ENCODE measurements around the gene MAJIN.

The MAJIN gene

GRCh38 chr11:64935359-64936081 lies 36.4 kb downstream of the MAJIN start, which contains the start of gene GPHA2:
Gene GPHA2 (minus strand): TSS chr11:64935893. CDS start chr11:64935460, 433 bp downstream.
- Histone ChIP-seq H3K79me1 (ENCODE audit: low read length) (no peaks in the 10 kb centered on the region), H3K14ac (ENCODE audit: low read length) (no peak within 1 kb of the TSS), H3K18ac (ENCODE audit: low read length) (no peak within 1 kb of the TSS), H3K23ac (ENCODE audit: low read length) (no peak within 1 kb of the TSS), H3K79me2 (ENCODE audit: control insufficient read depth, insufficient read depth, low read length, poor library complexity) (no peaks in the 10 kb centered on the region), H2AK5ac (ENCODE audit: low read length) (no peak within 1 kb of the TSS), H2BK120ac (ENCODE audit: insufficient read depth, low read length, poor library complexity) (no peak within 1 kb of the TSS), H2BK5ac (ENCODE audit: low read depth, low read length, poor library complexity) (no peak within 1 kb of the TSS), H2AFZ (ENCODE audit: insufficient read depth, low read length, poor library complexity) (no peak within 1 kb of the TSS), H3K36me3 (ENCODE audit: control insufficient read depth in 1 of 2, insufficient read depth in 2 of 2, low read length in 2 of 2) (peaks cover 14 to 22% of the 10 kb centered on the region in 2 experiments), H4K91ac (ENCODE audit: low read depth, low read length) (no peak within 1 kb of the TSS), H3K27ac (ENCODE audit: low read depth, low read length) (no peak within 1 kb of the TSS), H3K4me3 (ENCODE audit: low read depth, low read length) (no peak within 1 kb of the TSS), H4K12ac (ENCODE audit: low read depth, low read length) (no peak within 1 kb of the TSS), H3K4me1 (ENCODE audit: control insufficient read depth in 1 of 2, insufficient read depth in 2 of 2, low read length in 2 of 2) (peaks cover 0 to 7% of the 10 kb centered on the region in 2 experiments), H3K4ac (ENCODE audit: low read depth, low read length) (no peak within 1 kb of the TSS), H3K9ac (ENCODE audit: low read length) (peak within 1 kb of the TSS; percentile 22), H3K4me2 (ENCODE audit: low read length) (no peak within 1 kb of the TSS), H2BK12ac (ENCODE audit: low read length) (no peak within 1 kb of the TSS), H3K9me3 (ENCODE audit: insufficient read depth, low read depth, low read length) (peaks cover 2% of the 10 kb centered on the region), H4K8ac (ENCODE audit: low read depth, low read length) (no peak within 1 kb of the TSS), H3K27me3 (ENCODE audit: insufficient read depth, low read length) (no peaks in the 10 kb centered on the region)
- no CpG with 5 or more reads among the region's 14 CpGs for WGBS (ENCODE audit: extremely low coverage, insufficient coverage, insufficient read length)
- peak in 1 of 2 donors; percentile 30 for DNase-seq

DNA sequence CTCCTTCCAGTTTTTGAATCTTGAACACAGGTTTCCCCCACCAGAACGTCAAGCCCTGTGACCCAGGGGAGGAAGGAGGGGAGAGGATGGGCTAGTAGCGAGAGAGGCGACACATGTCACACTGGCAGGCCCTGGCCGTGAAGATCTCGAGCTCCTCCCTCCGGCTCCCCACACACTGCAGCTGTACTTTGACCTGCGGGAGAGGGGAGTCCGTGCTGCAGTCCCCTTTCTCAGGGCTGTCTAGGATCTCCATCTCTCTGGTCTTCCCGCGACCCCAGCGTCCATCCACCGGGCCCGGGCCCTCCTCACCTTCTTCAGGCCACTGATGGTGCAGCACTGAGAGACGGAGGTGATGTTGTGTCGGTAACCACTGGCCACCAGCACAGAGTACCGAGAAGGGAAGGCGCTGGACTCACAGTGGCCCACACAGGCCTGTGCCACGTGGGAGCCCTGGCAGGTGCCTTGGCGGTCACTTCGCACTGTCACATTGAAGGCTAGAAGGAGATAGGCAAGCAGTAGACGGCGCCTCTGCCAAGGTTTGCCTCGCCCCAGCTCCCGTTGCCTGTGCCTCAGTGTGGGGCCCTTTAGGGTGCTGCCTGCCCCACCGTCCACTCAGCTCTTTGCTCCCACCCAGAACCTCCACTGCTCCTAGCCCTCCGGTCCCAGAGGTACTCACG lies 37.1 kb downstream of the MAJIN start:
- Histone ChIP-seq H3K79me1 (ENCODE audit: low read length) (no peaks in the 10 kb centered on the region), H3K4ac (ENCODE audit: low read depth, low read length) (no peak overlapping the region), H3K9me3 (ENCODE audit: insufficient read depth, low read depth, low read length) (peaks cover 2% of the 10 kb centered on the region), H3K23ac (ENCODE audit: low read length) (no peak overlapping the region), H3K27me3 (ENCODE audit: insufficient read depth, low read length) (no peaks in the 10 kb centered on the region), H3K9ac (ENCODE audit: low read length) (peak overlapping the region; percentile 22), H4K91ac (ENCODE audit: low read depth, low read length) (no peak overlapping the region), H2BK120ac (ENCODE audit: insufficient read depth, low read length, poor library complexity) (no peak overlapping the region), H3K4me2 (ENCODE audit: low read length) (no peak overlapping the region), H3K14ac (ENCODE audit: low read length) (no peak overlapping the region), H4K12ac (ENCODE audit: low read depth, low read length) (no peak overlapping the region), H2BK5ac (ENCODE audit: low read depth, low read length, poor library complexity) (no peak overlapping the region), H2AFZ (ENCODE audit: insufficient read depth, low read length, poor library complexity) (no peak overlapping the region), H2BK12ac (ENCODE audit: low read length) (no peak overlapping the region), H2AK5ac (ENCODE audit: low read length) (no peak overlapping the region), H3K4me3 (ENCODE audit: low read depth, low read length) (no peak overlapping the region), H3K36me3 (ENCODE audit: control insufficient read depth in 1 of 2, insufficient read depth in 2 of 2, low read length in 2 of 2) (peaks cover 19 to 27% of the 10 kb centered on the region in 2 experiments), H3K27ac (ENCODE audit: low read depth, low read length) (no peak overlapping the region), H3K4me1 (ENCODE audit: control insufficient read depth in 1 of 2, insufficient read depth in 2 of 2, low read length in 2 of 2) (peaks cover 0 to 7% of the 10 kb centered on the region in 2 experiments), H3K79me2 (ENCODE audit: control insufficient read depth, insufficient read depth, low read length, poor library complexity) (no peaks in the 10 kb centered on the region), H4K8ac (ENCODE audit: low read depth, low read length) (no peak overlapping the region), H3K18ac (ENCODE audit: low read length) (no peak overlapping the region)
- DNase-seq, result no peak
- WGBS (ENCODE audit: extremely low coverage, insufficient coverage, insufficient read length), result no CpG with 5 or more reads among the region's 27 CpGs

GRCh38 chr11:64933935-64934681 lies 37.8 kb downstream of the MAJIN start:
- no peak for DNase-seq
- H3K27ac ChIP-seq (ENCODE audit: low read depth, low read length), result no peak overlapping the region

DNA sequence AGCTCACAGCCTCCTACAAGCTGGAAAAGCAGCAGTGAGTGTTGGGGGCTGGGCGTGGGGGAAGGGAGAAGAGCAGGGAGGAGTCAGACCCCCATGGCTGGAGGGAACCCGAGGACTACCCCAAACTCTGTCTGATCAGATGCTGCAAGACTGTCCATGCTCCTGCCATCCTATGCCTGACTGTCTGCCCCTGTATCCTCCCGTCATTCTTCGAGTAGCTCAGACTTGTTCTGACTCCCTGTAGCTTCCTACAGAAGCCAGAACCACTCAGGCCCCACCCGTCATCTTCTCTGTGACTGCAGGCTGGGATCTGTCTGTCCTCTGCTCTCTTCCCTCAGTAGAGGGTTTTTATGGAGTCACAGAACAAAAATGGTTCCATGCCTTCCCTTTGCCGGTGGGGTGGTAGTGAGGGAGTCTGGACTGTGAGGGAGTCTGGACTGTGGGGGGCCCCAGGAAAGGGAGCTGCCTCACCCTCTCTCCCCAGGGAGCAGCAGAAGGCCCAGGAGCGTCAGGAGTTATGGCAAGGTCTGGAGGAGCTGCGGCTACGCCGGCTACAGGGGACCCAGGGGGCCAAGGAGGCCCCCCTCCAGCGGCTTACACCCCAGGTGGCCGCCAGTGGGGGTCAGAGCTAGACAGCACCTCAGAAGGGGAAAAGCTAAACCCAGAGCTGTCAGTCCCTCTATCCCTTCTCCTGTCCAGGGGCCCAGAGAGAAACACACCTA lies 38.5 kb downstream of the MAJIN start:
- no peak for DNase-seq

More at GRCh38 chr11:64933935-64934681, 37.8 kb downstream of the MAJIN start:
- H3K4me1 ChIP-seq (ENCODE audit: control insufficient read depth in 1 of 2, insufficient read depth in 2 of 2, low read length in 2 of 2), result peaks cover 0 to 7% of the 10 kb centered on the region in 2 experiments
- no peaks in the 10 kb centered on the region for H3K9me3 ChIP-seq (ENCODE audit: insufficient read depth, low read depth, low read length)
- no peaks in the 10 kb centered on the region for H3K79me2 ChIP-seq (ENCODE audit: control insufficient read depth, insufficient read depth, low read length, poor library complexity)
- no peak overlapping the region for H4K12ac ChIP-seq (ENCODE audit: low read depth, low read length)
- H3K79me1 ChIP-seq (ENCODE audit: low read length), result no peaks in the 10 kb centered on the region
- H4K91ac ChIP-seq (ENCODE audit: low read depth, low read length), result no peak overlapping the region
- WGBS (ENCODE audit: extremely low coverage, insufficient coverage, insufficient read length), result no CpG with 5 or more reads among the region's 10 CpGs
- no peak overlapping the region for H4K8ac ChIP-seq (ENCODE audit: low read depth, low read length)
- H3K9ac ChIP-seq (ENCODE audit: low read length), result no peak overlapping the region
- no peak overlapping the region for H3K4me3 ChIP-seq (ENCODE audit: low read depth, low read length)
- no peak overlapping the region for H3K18ac ChIP-seq (ENCODE audit: low read length)
- H3K14ac ChIP-seq (ENCODE audit: low read length), result no peak overlapping the region
- H2BK5ac ChIP-seq (ENCODE audit: low read depth, low read length, poor library complexity), result no peak overlapping the region
- no peak overlapping the region for H2BK120ac ChIP-seq (ENCODE audit: insufficient read depth, low read length, poor library complexity)
- H3K4ac ChIP-seq (ENCODE audit: low read depth, low read length), result no peak overlapping the region
- H3K23ac ChIP-seq (ENCODE audit: low read length), result no peak overlapping the region
- no peak overlapping the region for H3K4me2 ChIP-seq (ENCODE audit: low read length)
- H2AK5ac ChIP-seq (ENCODE audit: low read length), result no peak overlapping the region
- H2BK12ac ChIP-seq (ENCODE audit: low read length), result no peak overlapping the region
- H2AFZ ChIP-seq (ENCODE audit: insufficient read depth, low read length, poor library complexity), result no peak overlapping the region
- H3K27me3 ChIP-seq (ENCODE audit: insufficient read depth, low read length), result no peaks in the 10 kb centered on the region
- H3K36me3 ChIP-seq (ENCODE audit: control insufficient read depth in 1 of 2, insufficient read depth in 2 of 2, low read length in 2 of 2), result peaks cover 19 to 30% of the 10 kb centered on the region in 2 experiments

More for the DNA sequence above, 38.5 kb downstream of the MAJIN start:
- Histone ChIP-seq H3K4me1 (ENCODE audit: control insufficient read depth in 1 of 2, insufficient read depth in 2 of 2, low read length in 2 of 2) (peaks cover 0 to 7% of the 10 kb centered on the region in 2 experiments), H3K9ac (ENCODE audit: low read length) (no peak overlapping the region), H3K27ac (ENCODE audit: low read depth, low read length) (no peak overlapping the region), H4K8ac (ENCODE audit: low read depth, low read length) (no peak overlapping the region), H2AFZ (ENCODE audit: insufficient read depth, low read length, poor library complexity) (no peak overlapping the region), H3K23ac (ENCODE audit: low read length) (no peak overlapping the region), H4K91ac (ENCODE audit: low read depth, low read length) (no peak overlapping the region), H3K36me3 (ENCODE audit: control insufficient read depth in 1 of 2, insufficient read depth in 2 of 2, low read length in 2 of 2) (peaks cover 19 to 31% of the 10 kb centered on the region in 2 experiments), H3K27me3 (ENCODE audit: insufficient read depth, low read length) (no peaks in the 10 kb centered on the region), H3K4ac (ENCODE audit: low read depth, low read length) (no peak overlapping the region), H3K79me2 (ENCODE audit: control insufficient read depth, insufficient read depth, low read length, poor library complexity) (no peaks in the 10 kb centered on the region), H2AK5ac (ENCODE audit: low read length) (no peak overlapping the region), H3K79me1 (ENCODE audit: low read length) (no peaks in the 10 kb centered on the region), H2BK120ac (ENCODE audit: insufficient read depth, low read length, poor library complexity) (no peak overlapping the region), H3K18ac (ENCODE audit: low read length) (no peak overlapping the region), H3K14ac (ENCODE audit: low read length) (no peak overlapping the region), H2BK5ac (ENCODE audit: low read depth, low read length, poor library complexity) (no peak overlapping the region), H2BK12ac (ENCODE audit: low read length) (no peak overlapping the region), H3K9me3 (ENCODE audit: insufficient read depth, low read depth, low read length) (no peaks in the 10 kb centered on the region), H4K12ac (ENCODE audit: low read depth, low read length) (no peak overlapping the region), H3K4me2 (ENCODE audit: low read length) (no peak overlapping the region), H3K4me3 (ENCODE audit: low read depth, low read length) (no peak overlapping the region)
- no CpG with 5 or more reads among the region's 12 CpGs for WGBS (ENCODE audit: extremely low coverage, insufficient coverage, insufficient read length)

All from trophoblast cell (in vitro differentiated cells and primary cell).